ENCODE results near the gene SLC6A6.
A peak's percentile ranks its signal among the peaks of the same experiment; 100 is the strongest.

DNA sequence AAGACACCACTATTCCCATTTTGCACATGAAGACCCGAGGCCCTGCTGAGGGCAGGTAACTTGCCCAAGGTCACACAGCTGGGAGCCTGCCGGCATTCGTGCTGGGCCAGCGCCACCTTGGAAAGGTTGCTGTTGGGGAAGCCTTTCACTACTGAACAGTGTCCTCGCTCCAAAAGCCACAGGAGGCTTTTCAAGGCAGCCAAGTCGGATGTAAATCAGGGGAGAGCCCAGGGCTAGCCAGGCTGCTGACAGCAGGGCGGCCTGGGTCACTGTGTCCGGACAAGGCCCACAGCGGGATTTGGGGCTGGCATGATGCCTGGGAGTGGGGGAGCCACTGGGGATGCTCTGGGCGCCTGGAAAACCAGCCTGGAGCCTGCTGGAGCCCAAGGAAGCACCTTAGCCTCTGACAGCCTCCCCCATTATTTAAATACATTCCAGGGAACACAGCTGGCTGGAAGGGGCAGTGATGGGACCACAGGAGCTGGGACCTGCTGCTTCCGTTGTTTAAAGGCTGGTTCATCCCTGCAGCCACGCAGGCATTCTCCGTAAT lies 10.5 kb downstream of the SLC6A6 start:
- TF ChIP-seq, protein P1, sequence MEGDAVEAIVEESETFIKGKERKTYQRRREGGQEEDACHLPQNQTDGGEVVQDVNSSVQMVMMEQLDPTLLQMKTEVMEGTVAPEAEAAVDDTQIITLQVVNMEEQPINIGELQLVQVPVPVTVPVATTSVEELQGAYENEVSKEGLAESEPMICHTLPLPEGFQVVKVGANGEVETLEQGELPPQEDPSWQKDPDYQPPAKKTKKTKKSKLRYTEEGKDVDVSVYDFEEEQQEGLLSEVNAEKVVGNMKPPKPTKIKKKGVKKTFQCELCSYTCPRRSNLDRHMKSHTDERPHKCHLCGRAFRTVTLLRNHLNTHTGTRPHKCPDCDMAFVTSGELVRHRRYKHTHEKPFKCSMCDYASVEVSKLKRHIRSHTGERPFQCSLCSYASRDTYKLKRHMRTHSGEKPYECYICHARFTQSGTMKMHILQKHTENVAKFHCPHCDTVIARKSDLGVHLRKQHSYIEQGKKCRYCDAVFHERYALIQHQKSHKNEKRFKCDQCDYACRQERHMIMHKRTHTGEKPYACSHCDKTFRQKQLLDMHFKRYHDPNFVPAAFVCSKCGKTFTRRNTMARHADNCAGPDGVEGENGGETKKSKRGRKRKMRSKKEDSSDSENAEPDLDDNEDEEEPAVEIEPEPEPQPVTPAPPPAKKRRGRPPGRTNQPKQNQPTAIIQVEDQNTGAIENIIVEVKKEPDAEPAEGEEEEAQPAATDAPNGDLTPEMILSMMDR (IDR thresholded peaks at IDR 0.05) = no peak
- TF ChIP-seq GABPB1 (CRISPR knock-in tag; IDR thresholded peaks at IDR 0.05) = no peak
- TF ChIP-seq, protein P2, sequence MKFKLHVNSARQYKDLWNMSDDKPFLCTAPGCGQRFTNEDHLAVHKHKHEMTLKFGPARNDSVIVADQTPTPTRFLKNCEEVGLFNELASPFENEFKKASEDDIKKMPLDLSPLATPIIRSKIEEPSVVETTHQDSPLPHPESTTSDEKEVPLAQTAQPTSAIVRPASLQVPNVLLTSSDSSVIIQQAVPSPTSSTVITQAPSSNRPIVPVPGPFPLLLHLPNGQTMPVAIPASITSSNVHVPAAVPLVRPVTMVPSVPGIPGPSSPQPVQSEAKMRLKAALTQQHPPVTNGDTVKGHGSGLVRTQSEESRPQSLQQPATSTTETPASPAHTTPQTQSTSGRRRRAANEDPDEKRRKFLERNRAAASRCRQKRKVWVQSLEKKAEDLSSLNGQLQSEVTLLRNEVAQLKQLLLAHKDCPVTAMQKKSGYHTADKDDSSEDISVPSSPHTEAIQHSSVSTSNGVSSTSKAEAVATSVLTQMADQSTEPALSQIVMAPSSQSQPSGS (CRISPR knock-in tag; IDR thresholded peaks at IDR 0.05; ENCODE audit: borderline replicate concordance, low read depth) = no peak
- TF ChIP-seq CREB1 (CRISPR knock-in tag; IDR thresholded peaks at IDR 0.05) = no peak
- TF ChIP-seq, protein P3, sequence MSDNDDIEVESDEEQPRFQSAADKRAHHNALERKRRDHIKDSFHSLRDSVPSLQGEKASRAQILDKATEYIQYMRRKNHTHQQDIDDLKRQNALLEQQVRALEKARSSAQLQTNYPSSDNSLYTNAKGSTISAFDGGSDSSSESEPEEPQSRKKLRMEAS (CRISPR knock-in tag; IDR thresholded peaks at IDR 0.05) = peak; percentile 70
- TF ChIP-seq, protein P4, sequence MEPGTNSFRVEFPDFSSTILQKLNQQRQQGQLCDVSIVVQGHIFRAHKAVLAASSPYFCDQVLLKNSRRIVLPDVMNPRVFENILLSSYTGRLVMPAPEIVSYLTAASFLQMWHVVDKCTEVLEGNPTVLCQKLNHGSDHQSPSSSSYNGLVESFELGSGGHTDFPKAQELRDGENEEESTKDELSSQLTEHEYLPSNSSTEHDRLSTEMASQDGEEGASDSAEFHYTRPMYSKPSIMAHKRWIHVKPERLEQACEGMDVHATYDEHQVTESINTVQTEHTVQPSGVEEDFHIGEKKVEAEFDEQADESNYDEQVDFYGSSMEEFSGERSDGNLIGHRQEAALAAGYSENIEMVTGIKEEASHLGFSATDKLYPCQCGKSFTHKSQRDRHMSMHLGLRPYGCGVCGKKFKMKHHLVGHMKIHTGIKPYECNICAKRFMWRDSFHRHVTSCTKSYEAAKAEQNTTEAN (CRISPR knock-in tag; IDR thresholded peaks at IDR 0.05) = no peak
